Germinal center (tissue), 1 donor: Measurements from ENCODE around the gene MVK.

Experiments
- DNase-seq: peaks from one replicate; pipeline ENCODE4 v3.0.0; 2012; ENCODE audit warnings: mixed read lengths, low spot score

Gene MVK

DNA sequence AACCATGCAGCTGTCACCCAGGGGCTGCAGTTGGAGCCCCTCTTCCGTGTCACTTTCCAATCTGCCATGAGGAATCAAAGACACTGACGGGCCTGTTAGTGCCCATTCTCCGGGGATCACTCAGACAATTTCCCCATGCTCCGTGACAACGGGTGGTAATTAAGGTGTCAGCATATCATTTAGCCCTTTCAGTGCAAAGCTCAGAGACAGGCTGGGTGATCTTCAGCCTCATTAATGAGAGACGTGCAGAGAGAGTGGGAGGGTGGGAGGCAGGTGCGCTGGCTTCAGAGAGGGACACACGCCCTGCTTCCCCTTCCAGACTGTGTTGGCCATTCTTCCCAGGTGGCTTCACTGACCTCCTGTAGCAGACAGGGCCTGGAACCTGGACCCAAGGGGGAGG lies 58.7 kb downstream of the MVK start:
- no peak for DNase-seq

DNA sequence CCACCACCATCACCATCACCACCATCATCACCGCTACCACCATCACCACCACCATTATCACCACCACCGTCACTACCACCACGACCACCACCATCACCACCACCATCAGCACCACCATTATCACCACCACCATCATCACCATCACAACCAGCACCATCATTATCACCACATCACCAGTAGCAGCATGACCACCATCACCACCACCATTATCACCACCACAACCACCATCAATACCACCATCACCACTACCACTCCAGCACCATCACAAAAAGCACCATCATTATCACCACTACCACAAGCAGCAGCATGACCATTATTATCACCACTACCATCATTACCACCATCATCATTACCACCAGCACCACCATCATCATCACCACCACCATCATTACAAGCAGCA lies 62.1 kb downstream of the MVK start:
- no peak for DNase-seq

DNA sequence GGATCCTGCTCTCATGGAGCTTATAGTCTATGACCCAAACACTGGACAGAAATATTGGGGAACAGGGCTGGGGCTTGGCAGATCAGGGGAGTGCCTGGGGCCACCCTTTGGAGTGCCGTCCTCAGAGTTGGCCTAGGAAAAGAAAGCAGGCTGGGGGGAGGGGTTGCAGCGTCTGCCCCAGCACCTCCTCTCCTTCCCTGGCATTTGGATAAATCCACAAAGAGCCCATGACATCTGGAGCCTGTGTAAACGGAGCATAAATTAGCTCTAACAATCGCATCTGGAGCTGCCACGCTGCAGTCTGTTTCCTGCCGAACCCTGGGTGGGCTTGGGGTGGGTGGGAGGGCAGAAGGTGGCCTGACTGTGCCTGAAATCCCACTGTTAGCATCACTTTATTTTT lies 63.8 kb downstream of the MVK start:
- no peak for DNase-seq

DNA sequence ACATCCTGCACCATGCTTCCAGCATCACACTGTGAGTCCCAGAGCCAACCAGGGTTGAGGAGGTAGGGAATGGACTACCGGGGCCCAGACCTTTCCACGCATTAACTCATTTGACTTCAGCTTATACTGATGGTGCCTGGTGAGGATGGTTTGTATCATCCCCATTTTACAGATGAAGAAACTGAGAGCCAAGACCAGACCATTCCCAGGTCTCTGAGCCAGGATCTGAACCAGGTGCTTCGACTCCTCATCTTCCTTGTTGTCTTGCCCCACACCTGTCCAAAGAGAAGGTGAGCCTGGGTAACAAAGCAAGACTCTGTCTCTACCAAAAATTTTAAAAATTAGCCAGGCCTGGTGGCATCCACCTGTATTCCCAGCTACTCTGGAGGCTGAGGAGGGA lies 64.4 kb downstream of the MVK start:
- DNase-seq = no peak

DNA sequence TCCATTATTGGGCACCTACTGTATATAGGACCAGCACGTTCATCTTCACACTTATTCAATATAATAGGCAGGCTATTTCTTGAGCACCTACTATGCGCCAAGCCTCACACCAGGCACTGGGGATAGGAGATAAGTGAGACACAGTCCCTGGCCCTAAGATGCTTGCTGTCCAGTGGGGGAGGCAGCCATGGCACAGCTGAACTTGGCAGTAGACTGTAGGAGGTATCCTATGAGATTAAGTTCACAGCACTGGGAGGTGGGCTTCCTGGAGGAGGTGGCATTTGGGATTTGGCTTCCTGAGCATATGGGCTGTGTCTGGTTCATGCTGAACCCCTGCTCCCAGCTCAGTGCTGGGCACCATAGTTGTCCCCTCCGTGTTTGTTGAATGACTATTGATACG lies 65.1 kb downstream of the MVK start:
- DNase-seq = no peak

DNA sequence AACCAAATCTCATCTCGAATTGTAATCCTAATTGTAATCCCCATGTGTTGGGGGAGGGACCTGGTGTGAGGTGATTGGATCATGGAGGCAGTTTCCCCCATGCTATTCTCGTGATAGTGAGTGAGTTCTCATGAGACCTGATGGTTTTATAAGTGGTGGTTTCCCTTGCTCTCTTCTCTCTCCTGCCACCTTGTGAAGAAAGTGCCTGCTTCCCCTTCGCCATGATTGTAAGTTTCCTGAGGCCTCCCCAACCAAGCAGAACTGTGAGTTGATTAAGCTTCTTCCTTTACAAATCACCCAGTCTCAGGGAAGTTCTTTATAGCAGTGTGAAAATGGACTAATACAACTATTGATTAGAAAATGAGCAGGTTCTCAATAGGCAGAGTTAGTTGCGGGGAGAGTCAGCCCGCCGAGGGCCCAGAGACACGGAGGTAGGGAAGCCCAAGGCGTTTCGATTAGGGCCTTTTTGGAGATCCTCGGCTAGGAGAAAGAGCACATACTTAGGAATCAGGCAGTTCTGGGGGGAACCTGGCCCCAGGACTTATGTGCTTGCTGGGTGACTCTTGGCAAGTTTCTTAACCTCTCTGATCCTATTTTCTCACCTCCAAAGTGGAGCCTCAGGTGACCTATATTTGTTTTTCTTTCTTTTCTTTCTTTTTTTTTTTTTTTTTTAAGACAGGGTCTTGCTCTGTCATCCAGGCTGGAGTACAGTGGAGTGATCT lies 65.7 kb downstream of the MVK start:
- DNase-seq = no peak

DNA sequence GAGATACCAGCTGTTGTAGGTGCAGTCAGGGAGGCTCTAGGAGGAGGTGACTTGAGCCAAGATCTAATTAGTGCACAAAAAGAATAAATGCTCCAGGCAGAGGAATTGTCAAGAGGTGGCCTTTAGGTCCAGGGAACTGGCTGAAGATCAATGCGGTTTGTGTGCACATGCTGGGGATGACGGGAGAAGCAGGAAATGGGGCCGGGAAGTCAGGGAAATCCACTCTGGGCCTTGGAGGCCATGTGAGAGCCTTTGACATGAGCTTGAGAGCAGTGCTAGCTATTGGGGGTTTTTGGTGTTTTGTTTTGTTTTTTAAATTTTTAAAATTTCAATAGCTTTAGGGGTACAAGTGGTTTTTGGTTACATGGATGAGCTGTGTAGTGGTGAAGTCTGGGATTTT lies 67.4 kb downstream of the MVK start:
- DNase-seq = no peak

DNA sequence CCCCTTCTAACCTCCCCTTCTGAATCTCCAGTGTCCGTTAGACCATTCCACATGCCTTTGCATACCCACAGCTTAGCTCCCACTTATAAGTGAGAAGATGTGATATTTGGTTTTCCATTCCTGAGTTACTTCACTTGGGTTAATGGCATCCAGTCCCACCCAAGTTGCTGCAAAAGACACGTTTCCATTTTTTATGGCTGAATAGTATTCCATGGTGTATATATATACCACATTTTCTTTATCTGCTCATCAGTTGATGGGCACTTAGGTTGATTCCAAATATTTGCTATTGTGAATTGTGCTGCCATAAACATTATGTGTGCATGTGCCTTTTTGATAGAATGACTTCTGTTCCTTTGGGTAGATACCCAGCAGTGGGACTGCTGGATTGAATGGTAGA lies 67.8 kb downstream of the MVK start:
- no peak for DNase-seq

DNA sequence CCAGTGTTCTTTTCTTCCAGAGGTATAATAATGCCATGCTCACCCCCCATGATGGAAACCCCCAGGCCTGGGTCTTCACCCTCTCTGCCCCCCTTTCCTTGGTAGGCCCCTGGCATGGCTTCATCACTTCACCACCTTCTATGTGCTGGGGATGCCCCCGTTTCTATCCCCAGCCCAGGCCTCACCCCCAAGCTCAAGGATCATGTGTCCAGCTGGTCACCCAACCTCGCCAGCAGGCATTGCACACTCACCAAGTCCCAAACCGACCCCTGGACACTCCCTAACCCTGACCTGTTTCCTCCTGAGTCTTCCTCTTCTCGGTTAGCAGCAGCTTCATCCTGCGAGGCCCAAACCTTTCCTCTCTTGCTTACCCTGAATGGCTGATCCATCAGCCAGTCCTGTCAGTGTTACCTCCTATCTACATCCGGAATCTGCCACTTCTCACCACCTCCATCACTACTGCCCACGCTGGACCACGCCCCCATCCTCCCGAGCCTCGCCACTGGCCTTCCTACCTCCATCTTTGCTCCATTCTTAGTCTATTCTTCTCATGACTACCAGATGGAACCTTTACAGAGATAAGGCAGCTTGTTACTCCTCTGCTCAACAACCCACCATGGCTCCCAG lies 69.0 kb downstream of the MVK start:
- no peak for DNase-seq

DNA sequence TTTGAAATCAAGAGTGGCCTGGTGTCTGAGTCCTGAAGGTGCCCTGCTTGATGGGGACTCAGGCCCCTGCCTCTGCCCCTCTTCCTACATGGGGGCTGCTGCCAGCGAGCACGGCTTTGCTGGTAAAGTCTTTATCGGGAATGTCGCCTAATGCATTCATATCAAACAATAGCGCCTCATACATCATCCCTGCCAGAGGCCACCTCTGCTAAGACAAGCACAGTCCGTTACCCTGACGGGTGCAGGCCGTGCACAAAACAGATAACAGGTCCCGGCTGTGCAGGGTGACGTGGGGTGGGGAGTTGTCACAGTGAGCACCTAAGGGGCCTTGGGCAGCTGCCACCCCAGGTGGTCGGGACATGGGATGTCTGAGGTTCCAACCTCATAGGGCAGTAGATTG lies 71.6 kb downstream of the MVK start:
- no peak for DNase-seq

DNA sequence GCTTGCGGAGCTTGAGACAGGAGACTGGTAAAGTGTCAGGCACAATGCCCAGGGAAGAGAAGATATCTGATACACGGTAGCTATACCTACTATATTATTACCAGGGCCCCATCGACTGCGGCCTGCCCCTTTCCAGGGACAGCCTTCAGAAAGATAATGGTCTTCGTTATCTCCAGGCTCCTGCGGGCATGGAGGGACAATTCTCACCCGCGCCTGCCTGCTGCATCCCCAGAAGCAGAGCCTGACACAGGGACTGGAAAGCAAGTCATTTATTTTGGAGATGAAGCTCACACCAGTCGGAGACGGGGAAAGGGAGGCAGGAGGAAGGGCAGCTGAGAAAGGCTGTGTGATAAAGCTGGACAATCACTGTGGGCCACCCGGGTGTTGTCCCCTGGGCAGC lies 72.1 kb downstream of the MVK start:
- no peak for DNase-seq
